IPS-NIHi7 (cell line): ENCODE data around the gene FAM3B.
A peak's percentile ranks its signal among the peaks of the same experiment; 100 is the strongest.

Experiments
- DNase-seq: peaks from one replicate; pipeline ENCODE4 v3.0.0; 2012; ENCODE audit warnings: mixed read lengths; ENCODE audit errors: extremely low spot score

Gene FAM3B

DNA sequence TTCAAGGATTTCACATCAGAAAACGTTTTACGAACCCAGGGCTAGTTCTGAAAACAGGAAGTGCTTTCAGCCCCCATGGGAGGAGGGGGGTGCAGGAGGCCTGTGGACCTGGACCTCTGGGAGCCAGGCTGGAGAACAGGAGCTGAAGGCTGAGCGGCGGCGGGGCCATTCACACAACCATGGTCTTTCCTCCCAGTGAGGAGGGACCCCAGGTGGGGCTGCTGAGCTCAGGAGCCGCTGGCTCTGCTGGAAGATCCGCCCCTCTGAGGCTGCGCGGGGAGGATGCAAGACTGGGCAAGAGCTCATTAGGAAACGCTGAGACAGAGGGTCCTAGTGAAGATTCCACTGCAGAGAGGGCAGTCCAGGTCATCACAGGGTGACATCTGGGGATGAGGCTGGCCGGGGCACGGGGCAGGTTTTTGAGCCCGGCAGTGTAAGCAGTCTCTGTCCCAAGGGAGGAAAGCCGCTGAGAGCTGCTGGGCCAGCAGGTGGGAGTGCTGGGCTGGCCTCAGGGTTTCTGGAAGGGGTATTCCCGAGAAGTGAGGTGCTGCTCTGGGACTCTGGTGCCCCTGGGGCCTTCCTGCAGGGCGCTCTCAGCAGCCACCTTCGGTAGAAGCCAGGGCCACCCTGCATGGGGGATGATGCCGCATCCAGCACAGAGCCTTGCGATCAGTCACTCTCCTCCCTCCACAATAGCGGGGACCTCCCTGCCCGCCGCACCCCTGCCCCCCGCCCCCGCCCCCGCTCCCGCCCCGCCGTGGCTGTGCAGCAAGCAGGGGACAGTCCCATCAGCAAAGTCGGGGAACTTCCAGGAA is 52.7 kb downstream of the FAM3B start:
- peak; percentile 86 for DNase-seq

DNA sequence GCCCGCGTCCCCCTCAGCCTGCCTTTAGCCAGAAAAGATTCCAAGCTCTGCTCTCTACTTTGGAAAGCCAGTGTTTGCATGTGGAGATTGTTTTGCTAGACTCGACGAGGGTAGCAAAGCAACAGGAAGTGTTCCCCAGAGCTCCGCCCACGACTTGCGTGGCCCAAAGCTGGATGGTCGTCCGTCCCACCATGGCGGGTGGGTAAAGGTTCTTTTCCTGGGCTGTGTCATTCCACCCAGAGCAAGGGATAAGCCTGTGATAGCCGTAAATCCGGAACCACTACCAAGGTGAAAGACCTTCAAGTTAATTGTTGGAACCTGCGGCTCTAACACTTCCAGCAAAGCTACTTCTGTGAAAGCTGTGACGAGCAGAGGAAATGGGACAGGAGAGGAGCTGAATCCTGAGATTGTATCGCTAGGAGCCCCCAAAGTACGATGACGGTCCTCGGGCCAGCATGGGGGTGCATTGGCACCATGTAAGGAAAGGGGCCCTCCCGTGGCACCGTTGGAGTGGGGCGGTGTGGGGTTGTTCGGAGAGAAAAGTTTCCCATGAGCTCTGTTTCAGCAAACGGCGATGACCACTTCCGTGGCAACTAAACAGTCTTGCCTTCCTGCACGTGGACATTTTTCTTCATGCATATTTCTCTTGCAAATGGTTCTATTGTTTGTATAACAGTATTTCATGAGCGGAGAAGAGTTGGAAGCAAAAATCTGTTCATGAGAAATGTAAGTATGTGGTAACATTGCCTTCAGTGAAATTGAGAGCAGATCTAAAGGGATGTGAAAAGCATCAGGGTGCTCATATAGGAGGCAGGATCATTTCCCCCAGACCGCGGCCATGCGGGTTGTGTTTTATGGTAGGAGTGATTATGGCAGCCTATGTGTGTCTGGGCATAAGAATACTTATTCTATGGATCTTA is 53.6 kb downstream of the FAM3B start:
- no peak for DNase-seq

DNA sequence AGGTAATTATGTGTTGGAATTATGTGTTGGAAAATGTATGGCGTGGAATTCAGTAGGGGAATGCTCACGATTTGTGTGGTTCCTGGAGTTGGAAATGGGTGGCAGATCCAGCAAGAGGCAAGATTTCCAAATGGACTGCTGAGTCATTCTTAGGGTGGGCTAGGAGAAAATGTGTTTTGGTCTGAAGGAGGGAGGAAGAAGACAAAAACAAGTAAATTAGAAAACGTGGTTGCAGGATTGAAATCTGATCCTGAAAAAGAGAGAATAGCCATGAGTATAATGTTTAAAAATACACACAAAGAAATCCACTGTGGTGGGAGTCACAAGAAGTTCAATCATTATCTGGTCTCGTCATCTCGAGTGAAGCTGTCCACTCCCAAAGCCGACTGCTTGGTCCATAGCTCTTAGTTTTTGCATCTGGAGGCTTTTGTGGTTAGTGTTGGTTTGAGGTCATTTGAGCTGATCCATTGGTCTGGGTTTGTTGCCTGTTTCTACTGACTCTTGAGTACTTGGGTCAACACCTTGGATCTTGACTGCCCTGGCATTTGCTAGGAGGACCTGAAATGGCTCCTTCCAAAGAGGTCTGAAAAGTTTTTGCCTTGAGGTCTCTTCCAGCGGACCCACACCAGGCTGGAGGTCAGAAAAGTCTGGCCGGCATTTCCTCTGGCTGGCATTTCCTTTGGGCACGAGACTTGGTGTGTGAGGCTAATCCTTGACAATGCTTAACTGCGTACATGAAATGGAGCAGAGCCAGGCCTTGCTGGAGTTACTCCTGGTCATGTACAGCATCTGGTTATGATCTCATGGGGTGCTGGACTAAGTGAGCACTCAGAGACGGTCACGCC is 54.5 kb downstream of the FAM3B start:
- DNase-seq: no peak

DNA sequence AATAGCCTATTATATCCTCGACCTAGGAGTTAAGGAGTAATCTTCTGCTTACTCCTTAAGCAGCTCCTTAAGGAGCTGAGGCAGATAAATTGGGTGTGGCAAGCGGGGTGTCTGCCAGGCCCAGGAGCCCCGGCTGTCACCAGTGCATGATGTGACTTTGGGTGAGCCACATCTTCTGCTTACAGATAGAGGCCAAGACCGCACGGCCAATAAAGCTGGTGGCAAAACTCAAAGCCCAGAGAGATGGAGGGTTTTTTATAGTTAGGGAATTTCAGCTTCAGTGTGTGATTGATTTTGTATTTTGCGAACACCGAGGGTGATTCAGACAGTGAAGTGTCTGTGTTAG is 55.1 kb downstream of the FAM3B start:
- DNase-seq: no peak

DNA sequence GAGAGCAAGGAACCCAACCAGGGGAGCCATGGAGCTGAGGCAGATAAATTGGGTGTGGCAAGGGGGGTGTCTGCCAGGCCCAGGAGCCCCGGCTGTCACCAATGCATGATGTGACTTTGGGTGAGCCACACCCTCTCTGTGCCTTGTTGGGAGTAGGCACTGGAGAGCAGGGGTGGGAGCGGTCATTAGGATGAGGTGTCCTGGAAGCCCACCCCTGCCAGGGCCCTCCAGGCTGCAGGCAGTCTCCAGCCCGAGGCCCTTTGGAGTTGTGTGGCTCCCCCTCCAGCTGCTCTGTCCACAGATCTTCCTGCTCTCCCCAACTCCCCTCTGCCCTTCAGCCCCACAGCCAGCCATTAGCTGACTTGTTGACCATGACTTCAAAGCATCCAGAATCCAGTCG is 56.7 kb downstream of the FAM3B start:
- no peak for DNase-seq

DNA sequence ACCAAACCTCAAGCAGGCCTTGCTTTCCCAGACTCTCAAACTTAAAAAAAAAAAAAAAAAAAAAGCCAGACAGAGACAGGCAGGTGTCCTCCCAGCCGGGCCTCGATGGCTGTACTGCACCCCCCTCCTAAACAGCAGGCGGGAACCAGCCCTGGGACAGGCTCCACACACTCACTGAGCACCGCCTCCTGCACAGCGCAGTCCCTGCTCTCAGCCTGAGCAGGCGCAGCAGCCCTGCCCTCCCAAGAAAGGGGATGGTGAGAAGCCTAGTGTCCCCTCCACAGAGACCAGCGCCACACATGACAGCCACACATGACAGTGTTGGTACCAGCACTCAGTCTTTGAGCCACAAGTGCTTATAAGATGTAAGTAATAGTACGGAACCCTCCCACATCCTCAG is 57.2 kb downstream of the FAM3B start:
- no peak for DNase-seq

DNA sequence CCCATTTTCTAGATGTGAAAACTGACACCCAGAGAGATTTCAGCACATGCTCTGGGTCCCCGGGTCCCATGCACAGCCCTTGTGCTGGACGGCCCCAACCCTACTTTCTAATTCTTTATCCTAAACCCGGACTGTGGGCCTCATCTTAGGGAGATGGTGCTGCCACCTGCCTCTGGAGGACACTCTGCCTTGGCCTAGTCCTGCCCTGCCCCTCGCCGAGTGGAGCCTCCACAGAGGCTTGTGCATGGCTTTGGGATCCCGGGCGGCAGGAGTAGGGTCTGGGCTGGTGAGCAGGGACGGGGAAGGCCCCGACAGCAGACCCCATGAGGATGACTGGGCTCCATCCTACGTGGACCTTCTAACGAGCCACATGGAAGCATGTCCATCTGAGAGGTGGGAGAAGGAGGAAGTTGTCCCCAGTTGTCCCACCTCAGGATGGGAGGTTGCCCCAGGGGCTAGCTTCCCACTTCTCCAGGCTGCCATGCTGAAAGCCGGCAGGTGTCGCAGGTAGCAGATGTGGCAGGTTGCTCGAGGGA is 57.6 kb downstream of the FAM3B start:
- no peak for DNase-seq

DNA sequence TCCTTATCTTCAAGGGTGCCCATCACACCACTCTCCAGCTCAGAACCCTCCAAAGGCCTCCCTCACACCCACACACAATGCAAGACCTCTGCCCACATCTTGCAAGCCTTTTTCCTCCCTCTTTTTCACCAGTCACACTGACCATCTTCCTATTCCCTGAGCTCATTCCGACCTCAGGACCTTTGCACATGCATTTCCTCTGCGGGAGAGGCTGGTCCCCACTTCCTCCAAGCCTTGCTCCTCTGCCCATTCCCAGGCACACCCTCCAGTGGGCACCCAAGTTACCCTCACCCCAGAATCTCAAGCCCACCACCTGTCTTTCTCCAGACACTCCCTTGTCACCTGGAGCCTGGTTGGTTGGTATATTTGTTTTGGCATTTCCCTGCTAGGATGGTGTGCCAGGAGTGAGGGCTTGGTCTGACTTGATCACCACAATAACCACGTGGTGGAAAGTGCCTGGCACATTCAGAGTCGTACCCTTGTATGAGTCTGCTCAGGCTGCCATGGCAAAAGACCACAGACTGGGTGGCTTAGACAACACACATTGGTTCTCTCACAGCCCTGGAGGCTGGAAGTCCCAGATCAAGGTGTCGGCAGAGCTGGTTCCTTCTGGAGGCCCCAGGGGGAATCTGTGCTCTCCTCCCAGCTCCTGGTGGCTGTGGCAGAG is 58.4 kb downstream of the FAM3B start:
- no peak for DNase-seq

DNA sequence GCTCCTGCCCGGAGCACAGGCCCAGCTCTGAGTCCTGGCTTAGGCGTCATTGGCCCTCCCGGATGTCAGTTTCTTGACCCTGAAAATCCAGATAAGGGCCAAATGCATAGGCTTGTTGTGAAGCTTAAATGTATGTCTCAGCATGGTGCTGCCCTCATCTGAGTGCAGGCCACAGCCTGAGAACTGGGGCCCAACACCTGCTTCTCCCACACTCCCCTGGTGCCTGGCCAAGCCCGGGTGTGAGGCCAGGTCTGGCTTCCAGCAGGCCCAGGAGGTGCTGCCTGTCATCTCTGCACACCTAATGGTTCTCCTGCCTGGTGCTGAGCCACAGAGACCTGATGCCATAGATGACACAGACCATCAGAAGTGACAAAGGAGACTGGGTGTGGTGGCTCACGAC is 59.3 kb downstream of the FAM3B start:
- no peak for DNase-seq

DNA sequence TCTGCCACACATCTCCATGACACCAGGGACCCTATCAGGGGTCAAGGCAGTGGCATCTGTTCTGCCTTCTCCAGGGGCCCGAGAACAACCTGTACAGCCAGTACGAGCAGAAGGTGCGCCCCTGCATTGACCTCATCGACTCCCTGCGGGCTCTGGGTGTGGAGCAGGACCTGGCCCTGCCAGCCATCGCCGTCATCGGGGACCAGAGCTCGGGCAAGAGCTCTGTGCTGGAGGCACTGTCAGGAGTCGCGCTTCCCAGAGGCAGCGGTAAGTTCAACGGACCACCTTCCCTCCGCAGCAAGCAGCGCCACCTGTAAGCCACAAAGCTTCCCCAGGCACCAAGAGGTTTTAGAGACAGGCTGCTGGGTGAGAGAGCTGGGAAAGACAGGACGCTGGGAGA is 61.1 kb downstream of the FAM3B start:
- DNase-seq: no peak

DNA sequence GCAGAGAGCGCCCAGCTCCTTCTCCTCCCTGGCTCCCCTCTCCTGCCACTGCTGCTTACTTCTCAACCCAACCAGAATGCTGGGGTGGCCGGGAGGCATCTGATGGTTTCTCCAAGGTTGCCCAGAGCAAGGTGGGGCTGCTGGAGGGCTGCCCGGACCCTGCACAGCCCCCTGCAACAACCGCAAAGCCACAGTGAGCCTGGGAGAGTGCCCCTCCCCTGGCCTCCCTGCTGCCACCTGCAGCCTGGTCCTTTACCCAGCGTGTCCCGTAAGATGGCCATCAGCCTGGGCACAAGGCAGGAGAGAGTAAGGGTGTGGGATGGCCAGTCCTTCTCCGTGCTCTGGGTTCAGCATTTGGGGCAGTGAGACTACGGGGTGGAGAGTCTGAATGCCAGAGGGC is 62.2 kb downstream of the FAM3B start:
- DNase-seq: no peak

DNA sequence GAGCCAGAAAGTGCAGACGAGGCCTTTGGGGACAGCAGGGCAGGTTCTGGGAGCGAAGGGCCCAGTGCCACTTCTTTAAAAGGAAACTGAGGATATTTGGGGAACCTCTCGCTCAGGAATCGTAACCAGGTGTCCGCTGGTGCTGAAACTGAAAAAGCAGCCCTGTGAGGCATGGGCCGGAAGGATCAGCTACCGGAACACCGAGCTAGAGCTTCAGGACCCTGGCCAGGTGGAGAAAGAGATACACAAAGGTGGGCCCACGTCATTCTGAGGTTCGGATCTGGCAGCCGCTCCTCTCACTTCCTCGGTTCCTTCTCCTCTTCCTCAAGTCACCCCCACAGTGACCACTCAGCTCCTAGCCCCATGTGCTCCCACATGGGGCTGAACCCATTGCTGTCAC is 63.3 kb downstream of the FAM3B start:
- no peak for DNase-seq

DNA sequence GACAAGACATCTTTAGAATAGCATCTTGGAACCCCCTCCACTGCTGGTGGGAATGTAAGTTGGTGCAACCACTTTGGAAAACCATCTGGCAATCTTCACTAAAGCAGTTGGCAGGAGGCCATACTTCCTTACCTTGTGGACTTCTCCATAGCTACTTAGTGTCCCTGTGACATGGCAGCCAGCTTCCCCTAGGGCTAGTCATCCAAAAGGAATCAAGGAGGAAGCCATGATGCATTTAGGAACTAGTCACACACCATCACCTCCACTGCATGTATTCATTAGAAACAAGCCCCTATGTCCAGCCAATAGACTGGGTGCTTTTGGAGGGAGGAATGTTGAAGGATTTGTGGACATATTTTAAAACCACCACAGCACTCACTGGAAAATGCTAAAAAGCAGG is 65.1 kb downstream of the FAM3B start:
- DNase-seq: no peak

DNA sequence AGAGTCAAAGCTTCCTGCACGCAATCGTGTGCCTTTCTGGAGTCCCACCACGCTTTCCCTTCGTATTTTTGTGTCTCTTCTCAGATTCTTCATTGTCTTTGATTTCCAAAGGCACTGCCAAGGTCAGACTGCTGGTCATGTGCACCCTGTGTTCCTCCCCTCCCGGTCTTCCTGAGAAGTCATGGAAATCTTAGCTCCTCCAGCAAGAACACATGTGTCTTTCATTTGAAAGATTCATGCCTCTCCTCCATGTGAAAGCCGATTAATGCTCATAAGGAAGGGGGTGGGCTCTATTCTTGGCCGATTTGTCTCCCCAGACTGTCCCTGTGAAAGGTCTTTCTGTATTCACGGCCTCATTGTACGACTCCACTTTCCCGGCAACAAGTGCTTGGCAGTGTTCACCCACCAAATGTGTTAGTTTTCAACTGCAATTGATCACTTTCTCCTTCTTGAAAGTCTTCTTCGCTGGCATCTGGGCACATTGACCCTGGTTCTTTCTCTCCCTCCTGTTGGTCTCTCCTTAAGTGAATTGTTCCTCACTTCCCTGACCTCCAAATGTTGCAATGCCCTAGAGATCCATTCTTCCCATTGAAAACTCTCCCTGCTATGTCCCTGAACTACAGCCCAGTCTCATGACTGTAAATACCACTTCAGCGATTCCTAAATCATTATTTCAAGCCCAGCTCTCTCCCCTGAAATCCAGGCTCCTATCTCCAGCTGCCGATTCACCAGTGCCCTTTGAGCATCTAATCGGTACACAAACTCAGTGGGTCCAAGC is 70.6 kb downstream of the FAM3B start:
- DNase-seq: no peak

DNA sequence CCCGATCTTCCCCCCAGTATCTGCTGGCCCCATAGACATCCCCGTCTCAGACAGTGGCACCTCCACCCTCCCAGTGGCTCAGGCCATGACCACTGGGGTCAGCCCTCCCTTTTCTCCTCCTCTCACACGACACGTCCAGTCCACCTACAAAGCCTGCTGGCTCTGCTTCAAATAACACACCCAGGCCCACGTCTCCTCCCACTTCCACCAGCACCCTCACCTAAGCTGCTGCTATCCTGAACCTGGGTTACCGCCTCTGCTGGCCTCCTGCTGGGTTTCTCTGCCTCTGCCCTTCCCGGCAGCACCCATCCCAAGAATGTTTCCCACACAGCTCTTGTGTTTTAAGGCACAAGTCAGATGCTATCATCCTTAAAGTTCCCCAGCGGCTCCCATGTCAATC is 71.2 kb downstream of the FAM3B start:
- no peak for DNase-seq

DNA sequence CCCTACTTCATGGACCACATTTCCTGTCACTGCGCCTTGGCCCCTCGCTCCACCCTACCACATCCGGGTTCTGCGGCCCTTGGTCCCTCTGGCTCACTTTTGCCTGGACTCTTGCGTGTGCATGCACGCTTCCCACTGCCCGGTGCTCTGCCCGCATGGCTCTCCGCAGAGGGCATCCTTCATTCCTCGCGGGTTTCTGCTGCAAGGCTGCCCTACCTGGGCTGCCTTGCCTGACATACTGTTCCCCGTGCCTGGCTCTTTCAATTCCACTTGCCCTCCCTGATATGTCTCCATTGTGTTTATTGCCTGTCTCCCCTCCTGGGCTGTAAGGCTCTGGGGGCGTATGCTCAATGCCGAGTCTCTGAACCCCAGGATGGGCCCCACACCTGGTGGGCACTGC is 71.7 kb downstream of the FAM3B start:
- no peak for DNase-seq

DNA sequence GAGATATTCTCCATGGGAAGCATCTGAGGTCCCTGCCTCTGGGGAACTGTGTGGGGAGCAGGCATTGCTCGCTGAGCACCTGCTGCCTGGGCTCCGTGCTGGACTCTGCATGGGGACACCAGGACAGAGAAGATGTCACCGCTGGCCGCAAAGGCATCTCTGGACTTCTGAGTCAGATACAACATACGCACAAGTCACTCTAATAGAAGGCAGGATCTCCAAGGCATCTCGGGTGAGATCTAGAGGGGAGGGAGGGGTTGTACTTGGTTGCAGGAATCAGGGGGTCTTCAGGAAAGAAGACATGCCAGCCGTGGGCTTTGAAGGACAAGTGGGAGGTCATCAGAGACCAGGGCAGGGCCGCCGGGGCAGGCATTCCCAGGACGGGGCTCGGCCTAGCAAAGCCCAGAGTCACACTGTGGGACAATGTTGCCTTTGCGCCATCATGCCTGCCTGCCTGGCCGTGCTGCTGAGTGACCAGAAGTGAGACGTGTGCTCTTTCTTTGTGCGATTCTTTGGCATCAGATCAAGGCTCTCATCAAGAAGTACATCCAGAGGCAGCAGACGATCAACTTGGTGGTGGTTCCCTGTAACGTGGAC is 73.5 kb downstream of the FAM3B start:
- no peak for DNase-seq

DNA sequence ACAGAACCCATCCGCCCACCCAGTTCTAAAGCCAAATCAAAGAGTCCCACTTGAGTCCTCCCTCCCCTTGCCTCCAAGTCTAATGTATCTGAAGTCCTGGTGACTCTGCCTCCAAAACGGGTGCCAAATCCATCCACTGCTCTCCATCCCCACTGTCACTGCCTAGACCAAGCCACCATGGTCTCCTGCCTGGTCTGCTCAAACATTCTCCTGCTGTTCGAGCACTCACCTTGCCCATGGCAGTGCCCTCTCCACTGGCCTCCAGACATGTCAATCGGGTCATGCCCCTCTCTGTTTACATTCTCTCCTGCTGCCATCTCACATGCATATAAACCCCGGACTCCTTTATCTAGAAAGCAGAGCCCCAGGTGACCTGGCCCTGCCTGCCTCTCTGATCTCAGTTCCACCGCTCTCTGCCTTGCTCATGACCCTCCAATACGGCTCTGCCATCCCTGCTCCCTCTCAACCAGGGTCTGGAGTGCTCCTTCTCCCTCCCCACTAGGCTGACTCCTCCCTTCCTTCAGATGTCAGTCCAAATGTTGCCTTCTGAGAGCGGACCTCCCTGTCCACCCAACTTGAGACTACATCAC is 77.4 kb downstream of the FAM3B start:
- DNase-seq: no peak

DNA sequence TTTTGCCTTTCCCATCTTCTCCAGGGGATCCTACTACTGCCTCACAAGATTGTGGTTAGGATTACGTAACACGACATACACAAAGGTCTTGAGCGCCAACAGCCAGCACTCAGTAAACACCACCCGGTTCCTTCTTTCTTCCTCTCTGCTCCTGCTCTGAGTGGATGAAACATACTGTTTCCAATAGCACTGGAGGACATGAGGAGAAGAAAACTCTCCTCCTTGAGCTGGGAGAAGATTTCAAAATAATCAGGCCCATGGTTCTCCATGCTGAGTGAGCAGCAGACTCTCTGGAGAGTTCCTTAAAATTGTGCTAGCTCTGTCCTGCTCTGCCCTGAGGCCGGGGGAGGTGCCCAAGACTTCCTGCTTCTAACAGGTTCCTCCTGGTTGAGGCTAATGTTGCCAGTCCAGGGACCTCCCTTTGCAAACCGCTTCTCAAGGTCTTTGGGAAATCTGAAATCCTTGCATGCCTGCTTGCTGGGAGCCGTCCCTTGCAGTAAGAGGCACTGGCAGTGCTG is 80.0 kb downstream of the FAM3B start:
- no peak for DNase-seq

DNA sequence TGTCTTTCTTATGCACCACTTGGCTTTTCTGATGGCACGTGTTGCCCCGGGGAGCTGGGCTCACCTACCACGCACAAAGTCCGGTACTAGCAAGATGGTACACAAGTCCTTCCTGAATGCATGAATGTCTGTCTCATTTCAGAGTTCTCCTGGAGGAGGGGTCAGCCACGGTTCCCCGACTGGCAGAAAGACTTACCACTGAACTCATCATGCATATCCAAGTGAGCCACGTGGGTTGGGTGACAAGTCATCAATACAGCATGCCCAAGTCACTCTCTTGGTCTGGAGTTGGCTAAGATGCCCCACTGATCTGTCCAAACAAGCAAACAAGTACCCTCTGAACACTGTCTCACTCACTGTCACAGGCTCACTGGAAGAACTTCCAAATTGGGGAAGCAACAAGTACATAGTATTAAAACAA is 80.9 kb downstream of the FAM3B start:
- no peak for DNase-seq
